Endometrial microvascular endothelial cells (primary cell): ENCODE measurements around the gene PSMG3. TPM values are rescaled to one million over a fixed set of nuclear protein-coding genes. Genes with fewer than 3 reads are reported as not detected.

Source experiments
- in situ Hi-C: cut with HindIII; loops from 2 replicates; pipeline ENCODE4 v1.10.0; 2017; ENCODE audit warnings: low sequenced_read_pairs, low pct_unique_long_range_greater_than_20kb; ENCODE audit errors: inconsistent ontology term
- total RNA-seq: library from RNA; depleted of rRNA; stranded (reverse); fragments of >200 nt; gene quantifications from one replicate; pipeline ENCODE4 v1.2.3, GENCODE V29; 2015; ENCODE audit errors: inconsistent ontology term

The PSMG3 gene
- total RNA-seq, 1 donor from 2014 or later, result 19.1 TPM

DNA sequence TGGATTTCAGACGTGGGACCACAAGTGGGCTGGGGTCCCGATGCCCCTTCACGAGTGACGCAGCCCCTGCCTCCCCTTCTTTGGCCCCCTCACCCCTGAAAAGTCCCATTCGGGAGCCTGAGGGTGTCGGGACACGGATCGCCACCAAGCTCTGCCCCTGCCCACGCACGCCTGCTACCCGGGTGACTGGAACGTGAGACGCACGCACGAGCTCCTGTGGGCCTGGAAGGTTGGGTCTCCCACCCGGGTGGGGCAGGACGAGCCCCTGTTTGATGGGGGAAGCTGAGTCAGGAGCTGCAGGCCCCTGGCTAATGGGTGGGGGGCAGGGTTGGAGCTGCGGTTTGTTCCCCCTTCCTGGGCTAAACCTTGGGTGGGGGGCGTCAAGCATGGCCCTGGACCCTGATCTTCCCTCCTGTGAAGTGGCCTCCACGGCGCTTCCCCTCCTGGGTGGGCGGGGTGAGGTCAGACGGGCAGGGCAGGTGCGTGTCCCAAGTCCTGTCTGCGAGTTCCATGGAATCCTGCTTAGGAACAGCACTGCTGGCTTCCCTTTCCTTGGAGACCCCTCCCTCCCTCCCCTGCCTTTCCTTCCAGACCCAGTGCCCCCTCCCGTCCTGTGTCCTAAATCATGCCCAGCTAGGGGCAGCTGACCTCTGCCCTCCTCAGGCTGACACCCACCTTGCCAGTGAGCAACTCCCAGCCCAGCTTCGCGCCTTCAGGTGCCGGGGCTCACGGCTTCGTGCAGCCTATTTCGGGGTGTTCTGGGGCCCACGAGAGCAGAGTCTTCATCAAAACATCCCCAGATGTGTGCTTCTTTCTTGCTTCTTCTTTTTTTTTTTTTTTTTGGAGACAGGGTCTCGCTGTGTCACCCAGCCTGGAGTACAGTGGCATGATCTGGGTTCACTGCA, 8.5 kb downstream of the PSMG3 start:
- in situ Hi-C loops, result no loop called here

DNA sequence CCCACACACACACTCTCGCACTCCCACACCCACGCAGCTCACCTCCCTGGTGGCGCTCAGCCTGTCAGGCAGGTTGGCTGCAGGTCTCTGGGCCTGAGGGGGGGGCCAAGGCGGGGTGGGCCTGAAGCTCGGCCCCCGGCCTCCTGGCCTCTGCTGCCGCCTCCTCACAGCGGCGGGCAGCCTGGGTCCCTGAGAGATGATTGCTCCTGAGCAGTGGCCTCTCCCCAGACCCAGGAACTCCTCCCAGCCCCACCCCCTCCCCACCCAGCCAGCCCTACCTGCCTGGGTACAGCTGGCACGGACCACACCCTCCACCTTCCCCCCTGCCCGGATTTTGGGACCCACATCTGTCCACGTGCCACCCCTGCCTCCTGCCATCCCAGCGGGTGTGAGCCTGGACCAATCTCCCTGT, 9.2 kb downstream of the PSMG3 start:
- in situ Hi-C loops, result no loop called here

GRCh38 chr7:1559626-1560590, 9.9 kb downstream of the PSMG3 start:
- in situ Hi-C loops, result no loop called here

GRCh38 chr7:1558841-1559625, 10.8 kb downstream of the PSMG3 start:
- in situ Hi-C loops, result no loop called here

DNA sequence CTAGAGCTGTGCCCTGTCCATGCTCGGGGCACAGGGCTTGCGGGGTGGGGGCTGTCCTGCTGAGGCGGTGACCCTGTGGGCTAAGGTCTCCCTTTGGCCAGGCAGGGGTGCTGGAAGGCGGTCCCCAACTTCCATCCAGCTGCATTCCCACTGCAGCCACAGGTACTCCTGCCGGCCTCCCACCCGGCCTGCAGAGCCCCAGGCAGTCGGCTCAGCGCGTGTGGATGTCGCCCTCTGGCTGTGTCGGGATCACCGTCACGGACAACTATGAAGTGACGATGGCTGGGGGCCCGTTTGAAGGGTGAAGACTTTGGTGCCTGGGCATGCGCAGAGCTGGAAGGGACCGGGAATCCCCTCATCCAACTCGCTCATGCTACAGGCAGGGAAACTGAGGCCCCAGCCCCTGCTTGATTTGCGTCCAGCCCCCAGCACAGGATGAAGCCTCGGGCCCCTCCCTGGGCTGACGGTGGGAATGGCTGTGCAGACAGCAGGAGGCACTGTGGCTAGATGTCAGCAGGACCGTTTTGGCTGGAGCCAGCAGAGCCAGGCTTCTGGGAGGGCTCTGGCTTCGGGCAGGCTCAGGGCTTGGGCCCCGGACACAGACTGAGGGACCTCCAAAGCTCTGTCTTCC, 11.5 kb downstream of the PSMG3 start:
- in situ Hi-C loops, result no loop called here

- in situ Hi-C loops, result no loop called here
Observed at GRCh38 chr7:1557771-1558170, 12.1 kb downstream of the PSMG3 start.

GRCh38 chr7:1557006-1557405, 12.8 kb downstream of the PSMG3 start:
- in situ Hi-C loops, result no loop called here

DNA sequence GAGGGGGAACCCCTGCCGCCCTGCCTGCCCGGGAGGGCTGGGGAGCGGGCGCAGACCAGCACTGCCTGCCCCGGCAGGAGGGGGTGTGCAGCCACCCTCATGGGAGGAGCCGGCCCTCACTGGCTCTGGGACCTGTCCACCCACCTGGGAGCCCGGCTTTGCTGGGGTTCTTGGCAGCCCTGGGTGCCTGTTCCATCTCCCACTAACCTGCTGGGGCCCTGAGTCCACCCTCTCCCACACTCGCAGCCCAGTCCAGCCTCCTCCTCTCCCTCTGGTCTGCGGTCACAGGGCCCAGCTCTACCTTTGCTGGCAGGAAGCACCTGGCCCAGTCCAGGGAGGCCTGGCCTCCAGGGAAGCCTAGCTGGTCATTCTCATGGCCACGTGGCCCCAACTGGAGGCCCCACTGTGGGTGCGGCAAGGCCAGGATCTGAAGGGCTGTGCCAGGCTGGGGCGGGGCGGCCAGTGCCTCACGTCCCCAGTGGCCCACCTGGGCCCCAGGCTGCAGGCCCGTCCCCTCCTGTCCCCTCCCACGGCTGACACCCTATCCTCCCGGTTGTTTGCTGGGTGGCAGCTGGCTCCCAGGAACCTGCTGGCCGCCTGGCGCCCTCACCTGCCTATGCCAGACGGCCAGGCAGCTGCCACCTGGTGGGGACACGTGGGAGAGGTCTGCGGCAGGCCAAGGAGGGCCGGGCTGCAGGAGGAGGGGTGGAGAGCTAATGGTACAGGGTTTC, 13.9 kb downstream of the PSMG3 start, which contains the start of gene TMEM184A:
TMEM184A (minus strand) TSS at position 393 of the 731 bp plus-strand sequence. CDS start 721 bp downstream, outside the sequence.
- in situ Hi-C loops, result no loop called here

GRCh38 chr7:1555046-1555812, 14.6 kb downstream of the PSMG3 start:
- in situ Hi-C loops, result no loop called here

- in situ Hi-C loops, result no loop called here
Observed at GRCh38 chr7:1554333-1555045, 15.3 kb downstream of the PSMG3 start.

- in situ Hi-C loops, result no loop called here
Observed at GRCh38 chr7:1553512-1554210, 16.2 kb downstream of the PSMG3 start.

- in situ Hi-C loops, result no loop called here
Observed at GRCh38 chr7:1552200-1552599, 17.6 kb downstream of the PSMG3 start.

DNA sequence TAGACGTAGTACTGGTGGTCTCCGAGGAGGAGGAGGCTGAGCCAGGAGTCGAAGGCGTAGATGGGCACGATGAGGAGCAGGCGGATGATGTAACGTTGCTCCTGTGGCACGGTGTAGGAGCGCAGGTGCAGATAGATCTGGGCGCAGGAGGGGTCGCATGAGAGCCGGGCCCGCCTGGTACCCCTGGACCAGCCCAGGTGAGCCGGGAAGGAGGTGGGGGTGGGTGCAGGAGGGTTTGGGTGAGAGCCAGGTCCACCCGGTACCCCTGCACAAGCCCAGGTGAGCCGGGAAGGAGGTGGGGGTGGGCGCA, 19.0 kb downstream of the PSMG3 start:
- in situ Hi-C loops, result no loop called here

DNA sequence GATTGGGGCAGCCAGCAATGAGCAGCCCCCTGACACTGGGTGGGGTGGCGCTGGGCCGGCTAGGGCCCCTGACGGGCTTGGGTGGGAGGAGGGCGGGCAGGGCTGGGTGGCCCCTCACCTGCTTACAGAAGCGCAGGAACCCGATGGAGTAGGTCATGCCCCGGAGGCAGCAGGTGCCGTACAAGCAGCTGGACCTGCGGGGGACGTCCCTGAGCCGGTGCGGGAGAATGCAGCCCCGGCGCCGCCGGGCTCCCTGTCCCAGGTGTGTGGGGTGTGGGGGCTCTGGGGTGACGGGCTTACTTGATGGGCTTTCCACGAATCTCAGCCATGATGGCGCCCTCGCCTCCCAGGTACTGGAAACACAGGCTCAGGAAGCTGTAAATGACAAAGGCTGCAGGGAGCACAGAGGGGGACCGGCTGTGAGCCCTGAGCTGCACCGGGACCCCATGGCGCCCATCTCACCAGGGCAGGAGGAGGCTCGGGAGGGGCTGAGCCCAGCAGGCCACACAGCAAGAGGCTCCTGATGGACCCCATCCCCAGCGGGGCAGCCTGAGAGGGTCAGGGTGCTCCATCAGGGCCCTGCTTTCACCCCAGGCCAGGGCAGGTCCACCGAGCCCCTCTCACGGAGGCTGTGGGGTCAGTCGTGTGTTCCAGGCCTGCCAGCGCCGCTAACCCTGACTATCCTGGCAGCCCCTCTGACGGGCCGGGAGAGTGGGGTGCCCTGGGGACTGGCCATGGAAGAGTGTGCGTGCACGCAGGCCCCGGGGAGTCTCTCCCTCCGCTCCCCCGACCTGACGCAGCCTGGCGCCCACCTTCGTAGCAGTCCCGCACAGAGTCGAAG, 19.6 kb downstream of the PSMG3 start:
- in situ Hi-C loops, result no loop called here

- in situ Hi-C loops, result no loop called here
Observed at GRCh38 chr7:1549357-1550004, 20.4 kb downstream of the PSMG3 start.
